Calu3 (cell line): Measurements from ENCODE around the gene CBLN3. TPM values are rescaled to one million over a fixed set of nuclear protein-coding genes. Genes with fewer than 3 reads are reported as not detected.

Source experiments
- BruUV-seq: library from RNA; stranded (reverse); fragments of 400-500 nt; replicated peaks from 2 replicates; lab custom pipeline; 2021; lab: Mats Ljungman, UMichigan
- CTCF ChIA-PET: fragments of 300-600 bp; sonication (Branson Sonifier 250); formaldehyde crosslinking; loops from one replicate; lab custom pipeline; 2022; ENCODE audit warnings: antibody characterized with exemption; lab: Charles Lee
- DNase-seq: peaks from one replicate; pipeline ENCODE4 v3.0.0; 2022
- H3K27ac Mint-ChIP-seq: one replicate; pipeline ENCODE4 v1.8.0; 2022; ENCODE audit warnings: mixed read lengths; ENCODE audit not compliant: unreplicated experiment
- H3K27me3 Mint-ChIP-seq: one replicate; pipeline ENCODE4 v1.8.0; 2022; ENCODE audit warnings: mixed read lengths; ENCODE audit not compliant: unreplicated experiment
- H3K36me3 Mint-ChIP-seq: one replicate; pipeline ENCODE4 v1.8.0; 2022; ENCODE audit warnings: mild to moderate bottlenecking, moderate library complexity, mixed read lengths; ENCODE audit not compliant: insufficient read depth, unreplicated experiment
- H3K4me1 Mint-ChIP-seq: one replicate; pipeline ENCODE4 v1.8.0; 2022; ENCODE audit warnings: mild to moderate bottlenecking, low read depth, mixed read lengths; ENCODE audit not compliant: unreplicated experiment
- H3K4me3 Mint-ChIP-seq: one replicate; pipeline ENCODE4 v1.8.0; 2022; ENCODE audit warnings: mild to moderate bottlenecking, low read depth, moderate library complexity, mixed read lengths; ENCODE audit not compliant: unreplicated experiment
- H3K9me3 Mint-ChIP-seq: one replicate; pipeline ENCODE4 v1.8.0; 2022; ENCODE audit warnings: low read depth, mixed read lengths; ENCODE audit not compliant: unreplicated experiment
- intact Hi-C: fragments of 100-400 bp; cut with micrococcal nuclease; formaldehyde crosslinking; loops from one replicate; pipeline ENCODE4 v1.10.0; 2022; ENCODE audit not compliant: unreplicated experiment
- total RNA-seq: library from RNA; stranded (reverse); gene quantifications from 2 replicates; pipeline ENCODE4 v1.2.3, GENCODE V29; 2022
- TF ChIP-seq, protein P1 (sequence below): fragments of 200-600 bp; IDR thresholded peaks from one replicate; pipeline ENCODE4 v1.8.0; 2022; ENCODE audit warnings: antibody characterized with exemption; ENCODE audit not compliant: unreplicated experiment

Gene CBLN3
- total RNA-seq, 1 experiment from 2014 or later = 0.99 TPM

DNA sequence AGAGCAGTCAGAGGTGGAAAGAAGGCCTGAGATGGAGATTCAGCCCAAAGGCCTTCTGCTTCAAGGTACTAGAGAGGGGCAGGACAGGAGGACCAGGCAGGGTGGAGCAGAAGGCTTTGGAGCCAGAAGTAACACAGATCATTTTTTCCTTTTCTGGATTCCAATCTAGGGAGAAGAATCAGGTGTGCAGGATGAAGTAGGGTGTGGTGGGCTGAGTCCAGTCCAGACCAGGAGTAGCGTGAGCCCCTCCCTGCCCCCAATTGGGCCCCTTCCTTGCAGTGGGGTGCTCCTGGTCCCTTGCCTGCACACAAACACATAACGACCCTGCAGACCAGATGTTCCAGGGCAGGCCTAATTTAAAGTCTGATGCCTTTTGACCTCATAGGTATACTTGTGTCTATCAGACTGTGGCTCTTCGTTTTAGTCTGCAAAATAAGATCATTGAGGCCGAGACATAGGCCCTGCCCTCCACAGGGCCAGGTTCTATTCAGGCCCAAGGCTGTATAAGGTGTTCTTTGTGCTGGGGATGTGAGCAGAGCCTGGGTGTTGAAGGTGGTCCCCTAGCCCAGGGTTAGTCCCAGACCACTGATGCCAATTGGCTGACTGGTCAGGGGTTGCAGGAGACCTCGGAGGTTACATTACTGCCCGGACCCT is 31.7 kb downstream of the CBLN3 start:
- Mint-ChIP-seq H3K4me1 (peaks cover 33% of the 10 kb centered on the region), H3K27me3 (no peaks in the 10 kb centered on the region), H3K36me3 (peaks cover 15% of the 10 kb centered on the region), H3K27ac (no peak overlapping the region), H3K4me3 (peak overlapping the region; percentile 7), H3K9me3 (no peaks in the 10 kb centered on the region)
- TF ChIP-seq, protein P1, sequence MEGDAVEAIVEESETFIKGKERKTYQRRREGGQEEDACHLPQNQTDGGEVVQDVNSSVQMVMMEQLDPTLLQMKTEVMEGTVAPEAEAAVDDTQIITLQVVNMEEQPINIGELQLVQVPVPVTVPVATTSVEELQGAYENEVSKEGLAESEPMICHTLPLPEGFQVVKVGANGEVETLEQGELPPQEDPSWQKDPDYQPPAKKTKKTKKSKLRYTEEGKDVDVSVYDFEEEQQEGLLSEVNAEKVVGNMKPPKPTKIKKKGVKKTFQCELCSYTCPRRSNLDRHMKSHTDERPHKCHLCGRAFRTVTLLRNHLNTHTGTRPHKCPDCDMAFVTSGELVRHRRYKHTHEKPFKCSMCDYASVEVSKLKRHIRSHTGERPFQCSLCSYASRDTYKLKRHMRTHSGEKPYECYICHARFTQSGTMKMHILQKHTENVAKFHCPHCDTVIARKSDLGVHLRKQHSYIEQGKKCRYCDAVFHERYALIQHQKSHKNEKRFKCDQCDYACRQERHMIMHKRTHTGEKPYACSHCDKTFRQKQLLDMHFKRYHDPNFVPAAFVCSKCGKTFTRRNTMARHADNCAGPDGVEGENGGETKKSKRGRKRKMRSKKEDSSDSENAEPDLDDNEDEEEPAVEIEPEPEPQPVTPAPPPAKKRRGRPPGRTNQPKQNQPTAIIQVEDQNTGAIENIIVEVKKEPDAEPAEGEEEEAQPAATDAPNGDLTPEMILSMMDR = no peak
- intact Hi-C loops = no loop called here
- no peak for DNase-seq
- CTCF ChIA-PET = interaction anchor here (0.7 kb wide), 1 partner anchor 34 kb away, joined by 9 read pairs; no protein-coding TSS in a partner anchor
- BruUV-seq = no TSS peak

DNA sequence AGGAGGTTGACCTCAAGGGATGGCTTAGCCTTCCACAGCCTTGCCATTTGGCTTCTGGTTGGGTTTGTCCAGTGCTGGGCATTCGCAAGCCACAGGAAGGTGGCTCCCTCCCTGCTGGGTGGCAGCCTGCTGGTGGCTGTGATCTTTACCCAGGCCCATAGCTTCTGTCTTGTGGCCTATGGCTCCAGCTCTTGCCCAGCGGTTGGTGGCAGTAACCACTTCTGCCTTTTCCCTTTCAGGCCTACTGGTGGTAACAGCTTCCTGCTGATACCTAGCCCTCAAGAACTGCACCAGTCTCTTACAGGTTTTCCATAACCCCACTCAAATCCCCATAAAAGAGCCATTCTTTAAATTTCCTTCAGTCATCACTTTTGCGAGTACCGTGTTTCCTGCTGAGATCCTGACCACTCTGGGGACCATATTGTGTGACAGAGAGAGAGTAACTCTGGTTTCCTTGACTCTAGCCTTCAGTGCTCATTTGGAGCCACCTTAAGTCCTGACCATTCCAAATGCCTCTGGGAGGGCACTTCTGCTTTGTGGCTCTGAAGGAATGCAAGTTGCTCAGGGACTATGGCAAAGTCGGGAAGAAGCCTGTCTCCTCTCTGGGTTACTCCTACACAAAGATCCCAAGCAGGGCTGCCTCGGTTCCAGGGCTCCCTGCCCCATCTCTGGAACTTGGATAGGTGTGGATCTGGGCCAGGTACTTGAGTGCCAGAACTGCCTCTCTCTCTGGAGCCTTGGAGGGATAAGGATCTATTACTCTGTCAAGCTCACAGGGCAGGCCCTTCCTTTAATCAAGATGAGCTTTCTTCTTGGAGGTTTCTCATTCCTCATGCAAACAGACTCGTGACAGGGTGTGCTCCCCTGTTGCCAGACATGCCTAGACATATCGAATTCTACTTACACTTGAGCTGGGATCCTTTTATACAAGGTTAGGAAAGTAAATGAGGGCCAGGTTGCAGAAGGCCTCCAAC is 33.6 kb downstream of the CBLN3 start:
- Mint-ChIP-seq H3K4me3 (no peak overlapping the region), H3K36me3 (peaks cover 28% of the 10 kb centered on the region), H3K27me3 (no peaks in the 10 kb centered on the region), H3K4me1 (peaks cover 38% of the 10 kb centered on the region), H3K27ac (no peak overlapping the region), H3K9me3 (no peaks in the 10 kb centered on the region)
- intact Hi-C loops = no loop called here
- BruUV-seq = no TSS peak
- no peak for DNase-seq
- CTCF ChIA-PET = interaction anchor here (0.5 to 1.3 kb wide), 3 partner anchors 33 to 41 kb away, joined by 3 read pairs; no protein-coding TSS in a partner anchor
- TF ChIP-seq, protein P1 = no peak

DNA sequence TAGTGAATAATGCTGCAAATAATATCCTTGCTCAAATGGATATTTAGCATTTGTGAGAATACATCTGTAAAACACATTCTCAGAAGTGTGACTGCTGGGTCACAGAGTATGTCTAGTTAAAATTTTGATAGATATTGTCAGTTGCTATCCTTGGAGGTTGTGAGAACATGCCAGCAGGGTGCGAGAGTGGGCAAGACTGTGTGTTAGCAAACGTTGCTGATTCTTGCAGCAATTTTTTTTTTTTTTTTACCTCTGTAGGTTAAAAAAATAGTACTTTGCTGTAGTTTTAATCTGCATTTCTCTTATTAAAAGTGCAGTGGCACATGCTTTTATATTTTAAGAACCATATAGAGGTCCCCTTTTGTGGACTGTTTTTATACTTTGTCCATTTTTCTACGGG is 35.2 kb downstream of the CBLN3 start:
- Mint-ChIP-seq H3K36me3 (peaks cover 23% of the 10 kb centered on the region), H3K27ac (no peak overlapping the region), H3K4me1 (peaks cover 41% of the 10 kb centered on the region), H3K27me3 (no peaks in the 10 kb centered on the region), H3K9me3 (no peaks in the 10 kb centered on the region), H3K4me3 (no peak overlapping the region)
- no TSS peak for BruUV-seq
- TF ChIP-seq, protein P1 = no peak
- intact Hi-C loops = no loop called here
- CTCF ChIA-PET = no interaction called here
- DNase-seq = no peak

DNA sequence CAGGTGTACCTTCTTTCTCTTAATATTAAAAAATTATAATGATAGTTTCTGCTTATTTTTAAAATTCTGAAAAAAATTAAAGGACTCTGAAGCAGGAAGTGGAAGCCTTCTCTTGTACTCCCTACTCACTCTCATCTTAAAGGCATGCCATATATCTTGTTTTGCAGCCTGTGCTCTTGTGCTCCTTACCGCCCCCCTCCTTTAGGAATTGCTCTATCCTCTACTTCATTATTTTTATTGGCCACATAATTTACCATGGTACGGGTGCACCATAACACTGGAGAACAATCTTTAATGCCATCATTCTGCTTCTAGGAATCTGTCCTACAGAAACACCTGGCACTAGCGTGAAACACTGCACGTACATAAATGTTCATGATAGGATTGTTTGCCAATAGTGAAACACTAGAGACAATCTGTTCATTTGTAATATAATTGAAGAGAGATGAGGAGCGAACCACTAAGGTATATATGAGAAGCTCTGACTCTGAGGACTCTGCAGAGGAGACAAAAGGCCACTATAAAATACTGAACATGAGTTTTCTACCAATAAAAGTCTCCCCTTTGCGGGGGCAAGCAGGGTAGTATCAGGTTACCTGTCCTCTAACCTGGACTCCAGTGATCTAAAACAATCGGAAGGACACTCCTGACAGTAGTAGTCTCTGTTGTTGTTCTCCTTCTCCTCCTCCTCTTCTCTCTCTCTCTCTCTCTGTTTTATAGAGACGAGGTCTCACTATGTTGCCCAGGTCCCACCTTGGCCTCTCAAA is 37.0 kb downstream of the CBLN3 start:
- intact Hi-C loops = loop anchor here (1.0 to 2.0 kb wide), 2 partner anchors 27 to 38 kb away; no protein-coding TSS in a partner anchor
- CTCF ChIA-PET = interaction anchor here (1.0 to 1.6 kb wide), 3 partner anchors 26 to 59 kb away, joined by 5 to 13 read pairs (median 12); no protein-coding TSS in a partner anchor
- BruUV-seq = TSS peak; percentile 93
- Mint-ChIP-seq H3K27ac (peak overlapping the region; percentile 95), H3K27me3 (no peaks in the 10 kb centered on the region), H3K4me3 (peak overlapping the region; percentile 55), H3K36me3 (peaks cover 21% of the 10 kb centered on the region), H3K9me3 (no peaks in the 10 kb centered on the region), H3K4me1 (peaks cover 47% of the 10 kb centered on the region)
- TF ChIP-seq, protein P1 = no peak
- peak; percentile 71 for DNase-seq
